DMS114 treated with DMSO at 0.1 percent for 48 hours (cell line): ENCODE measurements around the gene ACOT8.
"Not testable (repeated sequence)": the region's sequence is repeated elsewhere in the genome, so short reads cannot be mapped to it uniquely, and the experiment has no call there.

Experiments used
- DNase-seq: peaks from one replicate; lab custom pipeline; 2025; ENCODE audit not compliant: unreplicated experiment; lab: John Stamatoyannopoulos, UW

The ACOT8 gene

DNA sequence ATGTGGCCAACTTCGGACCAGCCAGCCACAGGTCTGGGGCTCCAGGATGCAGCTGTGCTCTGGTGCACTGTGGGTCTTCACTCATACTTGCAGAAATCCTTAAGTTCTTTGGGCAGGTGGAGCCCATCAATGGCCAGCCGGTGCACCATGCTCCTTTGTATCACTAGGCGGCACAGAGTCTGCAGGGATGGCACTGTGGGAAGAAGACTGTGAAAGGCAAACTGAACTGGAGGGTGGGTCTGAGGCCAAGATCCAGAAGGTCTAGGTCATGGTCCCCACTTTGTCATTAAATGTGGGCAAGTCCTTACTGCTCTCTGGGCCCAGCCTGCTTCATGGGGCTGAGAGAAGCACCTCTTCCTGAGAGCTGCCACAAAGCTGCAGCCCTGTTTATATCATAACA is 31.5 kb upstream of the ACOT8 start:
- no peak for DNase-seq

DNA sequence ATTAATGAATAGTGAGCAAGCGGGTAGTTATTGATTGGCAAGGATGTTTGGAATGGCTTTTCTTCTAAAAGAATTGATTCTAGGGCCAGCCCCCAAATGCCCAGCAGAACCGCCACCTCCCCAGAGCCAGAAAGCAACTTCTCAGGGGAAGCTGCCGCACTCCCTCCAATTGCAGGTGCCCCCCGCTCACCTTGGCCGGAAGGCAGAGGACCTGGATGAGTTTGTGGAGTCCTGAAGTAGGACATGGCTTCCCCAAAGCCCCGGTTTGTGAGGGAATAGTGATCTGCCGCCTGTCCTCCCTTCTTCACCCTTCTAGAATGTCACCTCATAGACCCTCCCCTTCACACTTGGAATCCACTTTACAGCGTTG is 30.1 kb upstream of the ACOT8 start, which contains the start of gene SPATA25:
Gene SPATA25, minus strand, starts transcription at position 277 of the 370 bp plus-strand sequence. Its CDS starts 32 bp downstream, at position 245.
- no peak for DNase-seq

DNA sequence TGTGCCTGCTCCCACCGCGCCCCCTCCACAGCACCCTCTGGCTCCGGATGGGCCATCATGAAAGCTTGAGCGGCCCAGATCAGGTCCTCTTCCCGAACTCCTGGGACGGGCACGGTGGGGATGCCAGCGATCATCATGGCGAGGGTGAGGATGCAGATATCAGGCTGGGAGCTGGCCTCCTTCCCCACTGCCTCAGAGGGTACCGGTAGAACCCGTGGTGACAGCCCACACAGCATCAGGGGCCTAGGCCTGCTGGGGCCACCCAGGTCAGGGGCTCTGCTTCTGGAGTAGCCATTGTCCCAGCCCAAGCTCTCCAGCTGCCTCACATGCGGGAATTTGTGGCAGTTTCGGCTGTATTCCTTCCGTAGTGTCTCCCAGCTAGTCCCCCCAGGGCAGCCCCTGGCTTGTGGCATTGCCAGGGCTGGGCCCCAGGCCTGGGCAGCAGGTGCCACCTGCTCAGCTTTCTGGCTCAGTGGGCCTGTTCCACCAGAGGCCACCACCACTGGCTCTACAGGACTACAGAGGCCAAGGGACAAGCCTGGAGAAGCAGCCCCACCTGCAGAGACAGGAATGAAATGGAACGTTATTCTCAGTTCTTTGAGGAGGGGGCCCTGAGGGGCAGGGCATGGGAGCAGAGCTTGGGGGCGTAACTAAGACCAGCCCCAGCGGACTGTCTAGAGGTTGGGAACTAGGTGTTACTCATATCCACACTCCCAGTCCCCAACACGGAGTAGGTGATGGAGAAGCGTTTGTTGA is 29.6 kb upstream of the ACOT8 start:
- DNase-seq = no peak

DNA sequence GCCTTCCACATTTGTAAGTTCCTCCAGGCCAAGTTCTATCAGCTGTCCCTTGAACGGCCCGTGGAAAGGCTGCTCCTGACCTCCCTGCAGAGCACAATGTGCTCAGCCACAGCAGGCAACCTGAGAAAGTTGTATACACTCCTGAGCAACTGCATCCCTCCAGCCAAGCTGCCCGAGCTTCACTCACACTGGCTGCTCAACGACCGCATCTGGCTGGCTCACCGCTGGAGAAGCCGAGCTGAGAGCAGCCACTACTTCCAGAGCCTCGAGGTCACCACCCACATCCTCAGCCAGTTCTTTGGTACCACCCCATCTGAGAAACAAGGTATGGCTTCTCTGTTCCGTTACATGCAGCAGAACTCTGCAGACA is 25.9 kb upstream of the ACOT8 start:
- no peak for DNase-seq

DNA sequence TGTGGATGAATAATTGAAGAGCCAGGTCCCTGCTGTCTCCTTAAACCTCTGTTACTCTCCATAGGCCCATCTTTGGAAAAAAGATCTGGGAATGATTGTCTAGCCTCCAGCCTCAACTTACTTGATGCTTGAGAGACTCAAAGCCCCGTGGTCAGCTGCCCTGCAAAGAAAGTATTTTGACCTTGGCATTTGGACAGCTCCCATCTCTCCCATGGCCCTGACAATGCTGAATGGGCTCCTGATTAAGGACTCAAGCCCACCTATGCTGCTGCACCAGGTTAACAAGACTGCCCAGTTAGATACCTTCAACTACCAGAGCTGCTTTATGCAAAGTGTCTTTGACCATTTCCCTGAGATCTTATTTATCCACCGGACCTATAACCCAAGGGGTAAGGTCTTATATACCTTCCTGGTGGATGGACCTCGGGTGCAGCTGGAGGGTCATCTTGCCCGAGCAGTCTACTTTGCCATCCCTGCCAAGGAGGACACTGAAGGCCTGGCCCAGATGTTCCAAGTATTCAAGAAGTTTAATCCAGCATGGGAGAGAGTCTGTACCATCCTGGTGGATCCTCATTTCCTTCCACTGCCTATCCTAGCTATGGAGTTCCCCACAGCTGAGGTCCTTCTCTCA is 25.4 kb upstream of the ACOT8 start:
- DNase-seq = no peak

DNA sequence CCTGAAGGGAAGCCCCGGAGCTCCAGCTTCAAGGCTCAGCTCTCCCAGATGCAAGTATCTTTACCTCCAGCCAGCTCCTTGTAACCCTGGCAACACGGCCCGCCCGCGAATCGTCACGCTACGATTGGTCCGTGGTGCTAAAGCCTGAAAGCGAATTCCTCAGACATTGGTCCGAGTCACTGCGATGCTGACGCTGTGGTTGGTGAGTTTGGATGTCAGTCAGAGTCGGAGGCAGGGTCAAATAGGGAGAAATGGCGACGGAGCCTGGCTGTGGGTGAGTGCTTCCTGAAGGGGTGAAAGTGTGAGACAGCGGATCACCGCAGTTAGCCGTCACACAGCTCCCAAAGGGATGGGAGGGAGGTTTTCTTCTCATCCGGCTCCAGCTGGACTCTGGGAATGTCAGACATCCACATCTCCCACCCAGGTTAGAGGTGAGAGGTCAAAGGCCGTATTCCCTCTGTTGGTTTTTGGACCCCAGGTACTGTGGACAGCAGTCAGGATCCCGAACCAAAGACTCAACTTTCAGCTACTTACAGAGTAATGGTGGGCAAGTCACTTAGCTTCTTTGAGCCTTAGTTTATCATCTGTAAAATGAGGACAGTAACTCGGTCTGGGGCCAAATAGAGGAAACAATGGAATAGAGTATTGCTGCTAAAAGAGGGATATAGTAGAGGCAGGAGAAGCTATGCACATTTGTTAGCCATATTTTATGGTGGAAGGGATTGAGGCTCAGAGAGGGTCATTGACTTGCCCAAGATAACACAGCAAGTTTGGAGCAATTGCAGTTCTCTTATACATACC is 24.0 kb upstream of the ACOT8 start, which contains the start of gene ZSWIM1:
Gene ZSWIM1, plus strand, starts transcription at position 240 of the 801 bp plus-strand sequence. CDS start 1,366 bp downstream, outside the sequence.
- DNase-seq = peak; percentile 94

DNA sequence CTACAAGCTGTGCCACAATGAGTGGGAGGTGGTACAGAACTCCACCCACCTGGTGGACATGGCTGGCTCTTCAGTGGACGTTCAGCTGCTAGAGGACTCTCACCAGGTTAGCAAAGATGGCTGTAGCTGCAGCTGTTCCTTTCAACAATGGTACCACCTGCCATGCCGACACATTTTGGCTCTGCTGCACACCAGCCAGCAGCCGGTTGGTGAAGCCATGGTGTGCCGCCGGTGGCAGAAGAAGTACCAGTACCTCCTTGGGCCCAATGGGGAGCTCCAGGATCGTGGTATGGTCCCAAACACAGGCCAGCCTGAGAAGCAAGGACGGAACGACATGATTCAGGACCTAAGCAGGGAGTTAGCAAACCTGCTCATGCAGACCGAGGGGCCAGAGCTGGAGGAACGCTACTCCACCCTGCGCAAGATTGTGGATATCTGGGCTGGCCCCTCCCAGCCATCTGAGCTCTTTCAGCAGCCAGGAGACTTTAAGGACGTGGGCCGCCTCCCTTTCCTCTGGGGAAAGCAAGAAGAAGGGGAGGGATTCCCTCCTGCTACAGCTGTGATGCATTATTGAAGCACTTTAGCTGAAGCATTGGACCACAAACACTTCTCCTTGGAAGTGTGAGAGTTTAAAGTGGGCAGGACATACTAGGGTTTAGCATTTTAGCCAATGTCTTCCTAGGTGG is 21.0 kb upstream of the ACOT8 start:
- DNase-seq = no peak

DNA sequence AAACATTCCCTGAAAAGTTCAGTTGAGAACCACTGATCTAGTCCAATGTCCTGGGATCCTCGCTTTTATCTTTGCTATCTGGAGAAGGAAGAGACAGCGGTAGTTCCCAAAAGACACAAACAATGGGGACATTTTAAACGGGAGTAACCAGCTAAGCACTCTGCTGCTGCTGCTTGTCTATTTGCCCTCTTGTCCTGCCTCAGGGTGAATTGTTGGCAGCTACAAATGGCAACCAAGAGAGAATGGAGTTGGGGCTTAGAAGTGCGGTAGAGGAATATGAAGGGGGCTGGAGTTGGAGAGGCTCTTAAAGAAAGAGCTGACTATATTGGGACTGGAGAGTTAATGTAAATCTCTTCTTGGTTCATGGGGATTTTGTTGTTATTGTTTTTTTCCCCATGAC is 17.4 kb upstream of the ACOT8 start:
- DNase-seq = no peak

DNA sequence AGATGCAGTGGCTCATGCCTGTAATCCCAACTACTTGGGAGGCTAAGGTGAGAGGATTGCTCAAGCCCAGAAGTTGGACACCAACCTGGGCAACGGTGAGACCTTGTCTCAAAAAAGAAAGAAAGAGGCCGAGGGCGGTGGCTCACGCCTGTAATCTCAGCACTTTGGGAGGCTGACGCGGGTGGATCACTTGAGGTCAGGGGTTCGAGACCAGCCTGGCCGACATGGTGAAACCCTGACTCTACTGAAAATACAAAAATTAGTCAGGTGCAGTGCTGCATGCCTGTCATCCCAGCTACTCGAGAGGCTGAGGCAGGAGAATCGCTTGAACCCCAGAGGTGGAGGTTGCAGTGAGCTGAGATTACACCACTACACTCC is 16.9 kb upstream of the ACOT8 start:
- DNase-seq = not testable (repeated sequence)

DNA sequence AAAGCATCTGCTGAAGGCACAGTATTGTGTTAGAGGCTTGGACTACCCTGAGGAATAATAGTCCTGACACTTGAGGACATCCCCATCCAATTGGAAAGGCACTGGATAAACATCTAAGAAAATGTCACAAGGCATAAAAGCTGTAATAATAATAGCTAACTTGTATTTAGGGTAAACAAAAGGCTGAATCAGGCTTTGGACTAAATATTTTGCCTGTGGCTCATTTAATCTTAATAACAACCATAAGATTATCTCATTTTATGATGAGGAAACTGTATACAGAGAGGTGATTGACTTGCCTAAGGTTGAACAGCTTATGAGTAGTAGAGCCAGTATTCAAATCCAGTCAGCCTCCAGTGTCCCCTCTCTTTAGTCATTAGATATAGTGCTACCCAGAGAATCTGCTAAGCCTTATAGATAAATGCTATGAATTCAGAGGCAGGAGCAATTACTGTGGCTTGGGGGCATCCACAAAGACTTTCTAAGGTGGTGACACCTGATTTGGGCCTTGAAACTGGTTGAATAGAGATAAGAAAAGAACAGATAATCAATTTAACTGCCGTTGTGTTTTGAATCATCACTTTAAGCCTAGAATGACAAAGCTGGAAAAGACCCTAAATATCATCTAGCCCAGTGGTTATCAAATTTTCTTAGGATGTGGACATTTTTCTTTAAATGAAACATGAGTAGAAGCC is 16.4 kb upstream of the ACOT8 start:
- DNase-seq = no peak

DNA sequence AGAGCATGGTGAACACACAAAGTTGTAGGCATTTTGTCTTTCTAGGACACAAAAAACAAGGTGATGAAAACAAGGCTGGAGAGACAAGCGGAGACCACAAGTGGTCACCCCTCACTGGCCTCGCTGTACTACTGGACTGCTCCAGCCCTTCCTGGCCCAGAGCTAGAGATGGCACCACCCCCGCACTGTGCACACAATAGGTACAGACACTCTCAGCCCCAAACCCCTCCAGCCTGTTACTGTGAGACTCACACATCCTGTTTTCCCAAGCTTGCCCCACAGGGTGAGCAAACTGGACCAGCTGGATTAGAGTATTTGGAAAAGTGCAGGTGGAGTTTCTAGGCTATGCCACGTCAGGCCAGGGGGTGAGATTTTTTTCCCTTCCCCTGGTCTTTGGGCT is 15.4 kb upstream of the ACOT8 start:
- DNase-seq = no peak

DNA sequence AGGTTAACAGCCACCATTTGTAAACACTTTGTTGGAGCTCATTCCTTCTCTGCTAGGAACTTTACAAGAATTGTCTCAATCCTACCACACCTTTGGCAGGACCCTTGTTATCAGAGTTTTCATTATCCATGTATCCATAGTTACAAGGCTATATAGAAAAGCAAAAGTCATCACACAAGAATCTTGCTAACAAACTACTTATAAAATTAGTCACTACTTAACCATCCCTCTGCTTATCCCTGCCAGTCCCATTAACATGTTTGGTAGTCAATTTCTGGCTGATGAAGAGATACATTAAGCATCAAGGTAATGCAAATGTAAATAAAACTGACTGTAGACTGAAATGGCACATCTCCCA is 10.6 kb upstream of the ACOT8 start:
- DNase-seq = no peak

DNA sequence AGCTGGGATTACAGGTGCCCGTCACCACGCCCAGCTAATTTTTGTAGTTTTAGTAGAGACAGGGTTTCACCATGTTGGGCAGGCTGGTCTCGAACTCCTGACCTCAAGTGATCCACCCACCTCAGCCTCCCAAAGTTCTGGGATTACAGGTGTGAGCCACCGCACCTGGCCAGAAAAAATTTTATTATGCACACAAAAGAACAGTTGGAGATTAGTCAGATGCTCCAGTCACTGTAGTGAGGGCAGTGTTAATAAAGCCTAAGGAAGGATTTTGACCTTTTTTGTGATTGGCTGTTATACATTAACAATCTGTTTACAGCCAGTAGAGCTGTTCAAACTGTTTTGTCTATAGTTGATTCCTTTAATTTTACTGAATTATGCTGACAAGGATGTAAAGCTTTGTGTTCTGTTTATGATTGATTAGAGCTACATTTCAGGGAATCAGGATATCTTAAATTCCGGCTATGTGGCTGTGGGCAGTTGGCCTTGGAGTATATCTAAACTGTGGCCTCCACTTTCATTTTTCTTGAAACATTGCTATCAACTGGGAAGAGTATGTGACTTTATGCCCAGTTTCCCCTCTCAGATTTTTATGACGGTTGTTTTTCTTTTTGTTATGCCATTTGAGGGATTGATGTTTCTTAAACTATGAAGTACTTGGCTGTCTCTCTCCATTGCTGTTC is 10.1 kb upstream of the ACOT8 start:
- no peak for DNase-seq

DNA sequence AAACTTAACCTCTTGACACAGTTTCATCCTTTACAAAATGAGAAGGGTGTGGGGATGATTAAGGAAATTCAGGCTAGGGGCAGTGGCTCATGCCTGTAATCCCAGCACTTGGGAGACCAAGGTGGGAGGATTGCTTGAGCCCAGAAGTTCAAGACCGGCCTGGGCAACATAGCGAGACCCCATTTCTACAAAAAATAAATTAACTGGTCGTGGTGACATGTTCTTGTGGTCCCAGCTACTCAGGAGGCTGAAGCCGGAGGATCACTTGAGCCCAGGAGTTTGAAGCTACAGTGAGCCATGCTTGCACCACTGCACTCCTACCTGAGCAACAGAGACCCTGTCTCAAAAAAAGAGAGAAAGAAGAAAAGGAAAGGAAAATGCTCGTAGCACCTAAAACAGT is 9.3 kb upstream of the ACOT8 start:
- DNase-seq = no peak

DNA sequence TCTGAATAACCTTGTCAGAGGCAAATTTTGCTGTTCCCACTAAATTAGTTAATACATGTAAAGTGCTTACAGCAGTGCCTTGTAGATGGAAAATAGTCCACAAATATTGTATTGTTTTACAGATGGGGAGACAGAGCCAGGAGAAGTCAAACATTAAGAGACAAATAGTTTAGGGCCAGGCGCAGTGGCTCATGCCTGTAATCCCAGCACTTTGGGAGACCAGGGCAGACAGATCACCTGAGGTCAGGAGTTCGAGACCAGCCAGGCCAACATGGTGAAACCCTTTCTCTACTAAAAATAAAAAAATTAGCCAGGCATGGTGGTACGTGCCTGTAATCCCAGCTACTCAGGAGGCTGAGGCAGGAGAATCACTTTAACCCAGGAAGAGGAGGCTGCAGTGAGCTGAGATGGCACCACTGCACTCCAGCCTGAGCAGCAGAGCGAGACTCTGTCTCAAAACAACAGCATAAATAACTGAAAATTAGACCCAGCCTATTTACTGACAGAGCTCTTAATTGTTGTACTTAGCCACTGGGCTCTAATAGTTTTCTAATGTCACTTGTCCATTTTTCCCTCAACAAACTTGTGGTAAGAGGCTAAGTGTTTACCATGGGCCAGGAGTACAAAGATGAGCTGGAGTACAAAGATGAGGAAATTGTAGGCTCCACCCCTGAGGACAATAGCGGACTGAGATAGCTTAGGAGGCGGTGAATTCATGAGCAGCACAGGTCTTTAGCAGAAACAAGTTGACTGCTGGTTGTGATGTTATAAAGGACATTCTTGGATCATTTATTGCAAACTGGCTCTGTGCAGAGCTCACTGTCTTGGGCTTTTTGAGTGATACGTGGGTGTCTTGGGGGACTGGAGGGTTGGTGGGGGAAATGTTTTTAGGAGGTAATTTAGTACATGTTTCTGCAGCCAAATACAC is 6.6 kb upstream of the ACOT8 start:
- no peak for DNase-seq

DNA sequence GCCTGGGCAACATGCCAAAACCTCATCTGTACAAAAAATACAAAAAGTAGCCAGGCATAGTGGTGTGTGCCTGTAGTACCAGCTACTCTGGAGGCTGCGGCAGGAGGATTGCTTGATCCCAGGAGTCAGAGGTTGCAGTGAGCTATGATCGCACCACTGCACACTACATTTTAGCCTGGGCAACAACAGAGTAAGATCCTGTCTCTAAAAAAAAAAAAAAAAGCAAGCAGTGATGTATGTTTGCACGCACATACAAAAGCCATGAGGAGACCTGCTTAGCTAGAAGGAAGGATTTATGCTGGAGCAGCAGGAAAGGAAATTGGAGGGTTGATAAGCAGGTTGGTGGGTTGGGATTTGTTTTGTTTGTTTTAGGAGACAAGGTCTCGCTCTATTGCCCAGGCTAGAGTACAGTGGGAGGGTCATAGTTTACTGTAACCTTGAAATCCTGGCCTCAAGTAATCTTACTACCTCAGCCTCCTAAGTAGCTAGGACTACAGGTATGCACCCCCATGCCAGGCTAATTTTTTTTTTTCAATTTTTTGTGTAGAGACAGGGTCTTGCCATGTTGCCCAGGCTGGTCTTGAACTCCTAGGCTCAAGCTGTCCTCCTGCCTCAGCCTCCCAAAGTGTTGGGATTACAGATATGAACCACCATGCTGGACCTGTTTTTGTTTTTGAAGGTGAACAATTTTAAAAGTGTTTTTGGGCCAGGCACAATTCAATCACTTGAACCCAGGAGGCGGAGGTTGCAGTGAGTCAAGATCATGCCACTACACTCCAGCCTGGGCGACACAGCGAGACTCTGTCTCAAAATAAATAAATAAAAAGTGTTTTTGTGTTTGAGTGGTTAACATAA is 4.3 kb upstream of the ACOT8 start:
- no peak for DNase-seq

DNA sequence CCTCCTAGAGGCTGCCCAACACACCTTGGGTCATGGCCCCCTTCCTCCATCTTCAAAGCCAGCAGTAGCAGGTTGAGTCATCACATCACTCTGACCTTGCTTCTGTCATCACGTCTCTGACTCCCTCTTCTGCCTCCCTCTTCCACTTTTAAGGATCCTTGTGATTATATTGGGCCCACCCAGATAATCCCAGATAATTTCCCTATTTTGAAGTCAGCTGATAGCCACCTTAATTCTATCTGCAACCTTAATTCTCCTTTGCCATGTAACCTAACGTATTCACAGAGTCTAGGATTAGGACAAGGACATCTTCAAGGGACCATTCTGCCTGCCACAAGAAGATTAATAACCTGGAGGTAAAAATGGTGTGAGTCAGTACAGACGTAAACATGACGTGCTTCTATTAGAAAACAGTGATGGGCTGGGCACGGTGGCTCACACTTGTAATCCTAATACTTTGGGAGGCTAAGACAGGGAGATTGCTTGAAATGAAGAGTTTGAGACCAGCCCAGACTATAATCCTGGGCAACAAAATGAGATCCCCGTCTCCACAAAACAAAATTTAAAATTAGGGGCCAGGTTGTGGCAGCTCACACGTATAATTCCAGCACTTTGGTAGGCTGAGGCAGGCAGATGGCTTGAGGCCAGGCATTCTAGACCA is 3.5 kb upstream of the ACOT8 start:
- DNase-seq = no peak

DNA sequence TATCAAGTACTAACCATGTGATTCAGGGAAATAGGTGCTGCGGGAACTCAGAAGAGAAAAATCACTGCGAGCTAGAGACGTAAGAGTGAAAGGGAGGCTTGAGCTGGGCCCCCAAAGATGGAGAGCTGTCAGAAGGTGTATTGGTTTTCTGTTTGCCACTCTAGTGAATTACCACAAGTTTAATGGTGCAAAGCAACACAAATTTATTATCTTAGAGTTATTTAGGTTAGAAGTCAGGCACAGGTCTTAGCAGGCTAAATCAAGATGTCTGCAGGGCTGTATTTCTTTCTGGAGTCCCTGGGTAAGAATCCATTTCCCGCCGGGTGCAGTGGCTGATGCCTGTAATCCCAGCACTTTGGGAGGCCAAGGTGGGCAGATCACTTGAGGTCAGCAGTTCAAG is 2.7 kb upstream of the ACOT8 start:
- DNase-seq = no peak
